SHP77 treated with DMSO at 0.1 percent for 48 hours (cell line): ENCODE results near the gene TGFB2.

Experiments used
- DNase-seq: peaks from one replicate; lab custom pipeline; 2025; lab: John Stamatoyannopoulos, UW

The TGFB2 gene

DNA sequence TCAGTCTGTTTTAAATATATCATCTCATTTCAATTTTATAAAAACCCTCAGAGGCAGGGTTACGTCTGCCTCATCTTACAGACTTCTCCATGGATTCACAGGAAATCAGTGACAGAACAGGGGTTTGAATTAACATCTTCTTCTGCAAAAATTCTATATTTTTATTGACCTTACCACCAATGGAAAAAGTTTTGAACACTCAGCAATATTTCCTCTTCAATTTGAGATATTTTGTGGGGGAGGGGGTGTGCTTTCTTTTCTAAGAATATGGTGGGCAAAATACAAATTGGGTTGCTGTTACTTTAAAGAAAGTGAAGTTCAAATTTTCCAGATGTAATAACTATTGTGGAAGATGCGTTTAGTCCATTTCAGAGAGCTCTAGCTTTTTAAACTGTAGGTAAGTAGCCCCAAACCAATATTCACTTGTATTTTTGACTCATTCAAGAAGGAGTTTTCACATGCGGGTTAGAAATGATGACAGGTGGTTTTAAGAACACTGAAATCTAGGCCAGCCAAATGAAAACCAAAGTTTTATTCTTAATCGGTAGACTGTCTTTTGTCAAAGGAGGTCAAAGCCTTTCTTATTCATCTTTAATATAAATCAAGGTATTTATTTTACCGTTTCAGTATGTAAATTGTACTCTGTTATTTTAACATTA lies 17.4 kb downstream of the TGFB2 start:
- DNase-seq, result no peak

GRCh38 chr1:218363141-218363540 lies 18.0 kb downstream of the TGFB2 start:
- no peak for DNase-seq

- peak; percentile 50 for DNase-seq
Measured at GRCh38 chr1:218364028-218364710, 19.0 kb downstream of the TGFB2 start.

DNA sequence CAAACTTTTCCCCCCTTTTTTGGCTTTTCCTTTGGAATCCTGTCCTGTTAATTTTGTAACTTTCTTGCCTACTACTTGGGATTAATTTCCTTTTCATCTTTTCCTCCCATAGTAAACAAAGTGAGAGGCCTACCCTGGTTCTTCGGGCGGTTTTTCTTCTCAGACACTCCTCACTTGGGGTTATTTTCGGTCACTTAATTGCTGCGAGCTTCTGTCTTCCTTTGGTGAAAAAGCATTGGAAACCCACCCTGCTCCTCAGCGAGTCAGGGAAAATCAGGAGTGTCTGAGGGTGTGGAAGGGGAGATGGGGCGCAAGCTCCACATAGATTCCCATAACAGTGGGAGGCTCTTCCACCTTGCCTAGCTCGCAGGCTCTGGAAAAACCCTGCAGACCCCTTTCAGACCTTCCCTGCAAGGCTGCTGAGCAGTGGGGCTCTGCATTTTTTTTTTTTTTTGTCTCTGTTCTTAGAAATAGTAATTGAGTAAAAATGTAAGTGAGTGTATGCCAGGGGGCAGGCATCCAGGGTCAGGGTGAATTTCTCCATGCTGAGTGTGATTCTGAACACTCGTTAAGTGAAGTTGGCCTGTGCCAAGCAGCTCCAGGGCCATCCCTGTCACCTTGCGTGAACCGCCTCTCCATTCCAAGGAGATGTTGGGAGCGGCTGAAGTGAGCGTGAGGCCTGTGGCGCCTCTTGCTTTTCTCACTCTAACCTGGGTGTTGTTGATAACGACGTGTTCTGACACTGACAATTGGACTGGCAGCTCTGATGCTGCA lies 20.3 kb downstream of the TGFB2 start:
- DNase-seq, result no peak

DNA sequence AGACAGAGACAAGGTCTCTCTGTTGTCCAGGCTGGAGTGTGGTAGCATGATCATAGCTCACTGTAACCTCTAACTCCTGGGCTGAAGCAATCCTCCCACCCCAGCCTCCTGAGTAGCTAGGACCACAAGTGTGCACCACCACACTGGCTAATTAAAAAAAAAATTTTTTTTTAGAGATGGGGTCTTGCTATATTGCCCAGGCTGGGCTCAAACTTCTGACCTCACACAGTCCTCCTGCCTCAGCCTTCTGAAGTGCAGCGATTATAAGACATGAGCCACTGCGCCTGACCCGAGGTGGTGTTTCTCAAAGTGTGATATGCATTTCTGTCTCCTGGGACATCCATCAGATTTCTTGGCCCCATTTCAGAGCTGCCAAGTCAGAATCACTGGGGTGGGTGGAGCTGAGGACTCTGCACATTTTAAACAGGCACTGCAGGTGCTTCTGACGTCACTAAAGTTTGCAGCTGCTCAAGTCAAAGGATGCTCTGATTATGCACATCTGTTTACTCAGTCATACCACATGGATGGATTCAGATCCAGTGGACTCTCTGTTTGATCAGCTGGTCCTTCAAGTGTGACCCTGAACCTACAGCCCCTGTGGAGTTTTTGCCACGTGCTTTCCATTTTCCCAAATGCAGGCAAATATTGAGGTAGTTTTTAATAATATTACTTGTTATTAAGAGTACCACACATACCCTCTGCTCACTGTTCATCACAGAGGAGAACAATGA lies 21.4 kb downstream of the TGFB2 start:
- DNase-seq, result peak; percentile 98

DNA sequence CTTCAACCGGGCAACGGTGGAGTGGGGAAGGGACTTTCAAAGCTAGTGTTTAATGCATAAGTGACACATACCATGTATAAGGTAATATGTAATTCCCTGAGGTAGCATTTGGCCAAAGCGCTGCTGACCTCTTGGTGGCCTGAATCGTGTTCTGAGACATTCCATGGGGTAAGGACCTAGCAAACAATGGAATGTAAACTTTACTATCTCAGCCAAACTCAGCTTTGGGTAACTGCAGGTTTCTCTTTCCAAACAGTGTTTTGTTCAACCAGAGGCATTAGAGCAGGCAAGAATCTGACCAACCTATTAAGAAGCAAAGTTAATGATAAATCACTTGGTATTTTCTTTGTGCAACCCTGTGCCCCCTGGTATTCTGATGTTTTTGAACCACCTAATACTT lies 22.0 kb downstream of the TGFB2 start:
- no peak for DNase-seq

DNA sequence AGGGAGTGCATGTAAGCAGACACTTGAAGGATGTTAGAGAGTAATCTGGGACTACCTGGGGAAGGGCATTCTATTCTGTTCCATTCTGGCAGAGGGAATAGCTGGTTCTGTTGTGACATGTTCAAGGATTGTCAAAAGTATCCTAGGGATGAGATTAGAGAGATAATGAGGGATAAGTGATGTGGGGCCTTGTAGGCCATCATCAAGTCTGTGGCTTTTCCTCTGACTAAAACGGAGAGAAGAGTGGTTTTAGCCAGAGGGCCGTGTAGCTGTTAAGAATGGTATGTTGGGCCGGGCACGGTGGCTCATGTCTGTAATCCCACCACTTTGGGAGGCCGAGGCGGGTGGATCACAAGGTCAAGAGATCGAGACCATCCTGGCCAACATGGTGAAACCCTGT lies 23.6 kb downstream of the TGFB2 start:
- DNase-seq, result no peak

DNA sequence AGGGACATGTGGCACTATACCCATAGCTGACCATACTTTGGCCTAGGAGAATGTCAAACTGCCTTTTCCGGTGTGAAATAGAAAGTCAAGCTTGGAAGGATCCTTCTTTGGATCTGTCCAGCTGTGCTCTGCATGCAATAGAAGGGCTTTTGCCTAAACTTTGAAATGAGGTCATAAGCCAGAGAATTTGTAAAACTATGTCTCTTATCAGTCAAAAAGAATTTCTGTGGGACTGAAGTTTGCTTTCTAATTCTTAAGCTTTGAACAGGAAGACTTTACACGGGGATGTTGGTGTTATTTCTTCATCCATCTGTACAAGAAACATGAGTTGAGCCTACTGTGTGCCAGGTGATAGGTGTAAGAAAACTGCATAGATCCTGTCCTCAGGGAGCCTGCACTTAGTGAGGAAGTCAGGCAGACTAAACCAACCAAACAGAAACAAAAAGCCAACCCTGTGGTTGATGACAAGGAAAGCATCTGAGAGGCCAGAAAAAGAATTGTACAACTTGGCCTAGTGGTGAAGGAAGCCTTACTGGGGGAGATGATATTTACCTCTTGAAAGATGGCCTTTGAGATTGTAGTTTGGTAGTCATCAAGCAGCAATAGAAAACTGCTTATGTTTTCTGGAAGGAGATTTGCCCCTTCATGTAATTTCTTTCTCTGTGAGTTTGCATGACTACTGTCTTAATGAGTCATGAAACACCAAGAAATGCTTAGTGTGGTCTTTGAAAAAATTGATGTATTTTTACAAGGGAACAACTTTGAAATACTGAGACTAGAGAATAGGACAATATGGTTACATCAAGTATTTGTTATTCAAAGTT lies 24.8 kb downstream of the TGFB2 start:
- DNase-seq, result no peak

DNA sequence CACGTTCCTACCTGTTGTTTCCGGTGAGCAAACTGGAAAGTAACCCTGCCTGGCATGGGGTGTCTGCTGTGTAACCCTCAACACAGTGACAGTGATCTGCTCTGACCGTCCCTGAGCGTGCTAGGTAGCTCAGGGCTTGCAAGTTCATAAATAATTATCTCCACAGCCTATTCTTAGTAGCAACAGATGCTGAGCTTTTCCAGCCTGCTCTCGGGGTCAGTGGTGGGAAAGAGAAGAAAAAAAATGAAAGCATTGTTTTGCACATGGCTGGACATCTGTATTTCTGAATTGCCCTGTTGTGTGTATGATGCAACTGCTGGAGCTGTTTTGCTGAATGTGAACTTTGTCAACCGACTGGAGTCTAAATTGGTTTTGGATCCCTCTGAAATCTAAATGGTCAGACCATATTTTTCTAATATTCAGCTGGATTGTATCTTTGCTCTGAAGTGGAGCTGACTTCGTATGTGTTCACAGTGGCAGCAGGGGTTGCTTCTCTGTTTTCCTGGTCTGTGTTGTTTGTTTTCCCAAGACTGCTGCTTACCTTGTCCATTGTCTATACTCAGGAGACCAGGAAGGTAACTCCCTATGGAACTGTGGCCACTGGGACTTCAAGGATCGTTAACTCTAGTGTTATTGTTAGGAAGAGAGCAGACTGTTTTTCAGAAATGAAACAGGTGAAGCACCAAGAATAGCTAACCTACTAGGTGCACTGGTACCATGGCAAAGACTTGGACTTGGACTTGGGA lies 27.0 kb downstream of the TGFB2 start:
- DNase-seq, result no peak

DNA sequence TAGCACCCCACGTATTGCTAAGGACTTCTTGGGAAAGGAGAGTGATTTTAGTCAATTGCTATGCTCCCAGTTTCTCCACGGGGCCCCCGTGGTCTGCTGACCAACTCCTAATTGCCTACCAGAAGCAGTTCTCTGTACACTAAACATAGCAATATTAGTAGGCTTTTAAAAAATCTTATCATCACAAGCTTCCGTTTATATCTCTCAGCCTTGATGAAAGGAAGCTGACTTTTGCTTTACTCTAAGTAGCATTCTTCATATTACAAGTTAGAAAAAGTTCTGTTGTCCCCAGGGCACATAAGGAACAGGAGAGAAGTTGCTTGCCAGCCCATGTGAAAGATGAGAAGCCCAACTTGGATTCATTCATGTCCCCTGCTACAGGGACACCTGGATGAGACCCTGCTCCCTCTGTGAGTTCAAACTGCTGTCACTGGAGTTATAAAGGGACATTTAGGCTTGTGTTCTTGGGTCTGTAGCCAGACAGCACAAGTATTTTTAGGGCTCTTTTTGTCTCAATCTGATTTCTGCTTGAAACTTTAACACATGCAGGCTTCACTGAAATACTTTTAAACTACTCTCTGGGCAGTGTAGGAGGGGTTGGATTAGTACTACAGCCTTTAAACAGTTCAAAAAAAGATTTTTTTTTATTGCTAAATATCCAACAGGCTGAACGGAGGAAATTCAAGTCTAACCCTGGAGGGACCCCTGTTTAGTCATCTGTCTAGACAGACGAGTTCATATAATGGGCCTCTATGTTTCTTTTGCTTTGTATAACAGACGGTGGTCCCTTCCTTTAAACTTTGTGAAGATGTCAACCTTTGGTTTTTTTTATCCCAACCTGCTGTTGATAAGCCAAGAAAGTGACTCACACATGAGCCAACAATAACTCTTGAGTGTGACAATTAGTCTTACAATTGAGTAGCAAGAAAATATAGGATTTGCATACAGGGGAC lies 29.5 kb downstream of the TGFB2 start:
- no peak for DNase-seq

GRCh38 chr1:218376722-218377121 lies 31.6 kb downstream of the TGFB2 start:
- no peak for DNase-seq

DNA sequence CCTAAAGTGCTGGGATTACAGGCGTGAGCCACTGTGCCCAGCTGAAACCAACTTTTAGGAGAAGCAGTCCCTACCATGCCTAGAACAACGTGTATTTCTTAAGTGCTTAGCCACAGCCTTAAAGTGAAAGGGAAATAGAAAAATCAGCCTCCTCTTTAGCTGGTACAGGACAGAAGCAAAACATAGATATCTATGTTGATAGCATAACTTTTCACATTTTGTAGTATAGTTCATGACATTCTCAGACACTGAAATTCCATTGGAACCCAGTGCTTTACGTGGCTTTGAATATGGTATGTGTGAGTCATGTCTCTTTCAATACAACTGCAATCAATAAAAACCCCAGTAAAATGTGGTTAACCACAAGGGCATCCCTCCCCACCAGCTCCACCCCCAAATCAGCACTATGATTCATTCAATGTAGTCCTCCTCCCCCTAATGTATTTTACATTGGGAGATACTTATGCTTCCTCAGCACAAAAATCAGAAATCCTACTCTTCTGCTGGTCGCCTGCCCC lies 32.1 kb downstream of the TGFB2 start:
- DNase-seq, result no peak

DNA sequence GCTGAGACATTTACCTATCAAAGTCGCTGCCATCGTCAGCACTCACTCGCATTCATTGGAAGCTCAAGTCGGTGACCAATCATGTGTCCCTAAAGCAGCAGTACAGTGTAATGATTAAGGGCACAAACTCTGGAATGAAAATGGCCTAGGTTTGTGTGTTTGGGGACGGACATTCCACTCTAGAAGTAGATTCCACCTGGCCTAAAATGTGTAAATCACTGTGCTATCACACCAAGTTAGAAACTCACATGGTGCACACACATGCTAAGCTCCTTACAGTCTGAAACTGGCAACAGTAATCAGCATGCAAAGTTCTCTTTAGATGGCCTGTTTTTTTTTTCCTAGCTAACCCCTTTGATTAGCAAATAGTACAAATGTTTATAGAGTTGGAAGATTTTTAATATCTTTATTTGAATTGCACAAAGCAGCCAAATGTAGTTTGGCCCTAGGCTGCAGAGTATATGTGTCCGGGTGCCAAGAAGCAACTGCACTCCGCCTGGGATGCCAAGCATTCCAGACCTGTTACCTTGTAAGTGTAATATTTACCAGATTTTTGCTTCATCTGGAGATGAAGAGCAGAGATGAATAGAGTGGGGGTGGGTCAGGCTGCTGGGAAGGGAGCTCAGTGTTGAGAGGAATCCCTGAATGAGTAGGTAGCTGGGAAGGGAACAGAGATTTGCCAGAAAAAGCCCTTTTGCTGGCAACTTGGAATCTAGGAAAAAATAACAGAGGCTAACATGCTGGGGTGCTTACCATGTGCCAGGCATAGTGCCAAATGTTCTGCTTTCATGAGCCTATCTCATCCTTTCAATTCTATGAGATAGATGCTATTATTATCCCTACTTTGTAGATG lies 35.2 kb downstream of the TGFB2 start:
- DNase-seq, result no peak

DNA sequence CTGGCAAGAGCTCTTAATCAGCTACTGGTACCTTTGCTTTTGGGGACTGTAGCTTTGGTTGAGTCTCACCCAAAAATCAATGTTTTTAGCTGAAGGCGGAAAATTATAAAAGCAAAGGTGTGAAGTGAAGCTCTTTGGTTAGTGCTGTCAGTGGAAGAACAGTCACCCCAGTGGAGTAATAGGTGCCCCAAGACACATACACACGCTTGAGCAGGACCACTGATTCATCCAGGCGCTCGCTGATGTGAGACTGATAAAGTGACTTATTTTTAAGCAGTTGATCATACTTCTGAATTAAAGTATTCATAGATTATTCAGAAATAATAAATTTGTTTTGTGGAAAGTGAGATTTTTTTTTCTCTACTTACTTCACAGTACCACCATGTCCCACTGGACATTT lies 37.1 kb downstream of the TGFB2 start:
- no peak for DNase-seq

- DNase-seq, result no peak
Measured at GRCh38 chr1:218383051-218383450, 37.9 kb downstream of the TGFB2 start.

DNA sequence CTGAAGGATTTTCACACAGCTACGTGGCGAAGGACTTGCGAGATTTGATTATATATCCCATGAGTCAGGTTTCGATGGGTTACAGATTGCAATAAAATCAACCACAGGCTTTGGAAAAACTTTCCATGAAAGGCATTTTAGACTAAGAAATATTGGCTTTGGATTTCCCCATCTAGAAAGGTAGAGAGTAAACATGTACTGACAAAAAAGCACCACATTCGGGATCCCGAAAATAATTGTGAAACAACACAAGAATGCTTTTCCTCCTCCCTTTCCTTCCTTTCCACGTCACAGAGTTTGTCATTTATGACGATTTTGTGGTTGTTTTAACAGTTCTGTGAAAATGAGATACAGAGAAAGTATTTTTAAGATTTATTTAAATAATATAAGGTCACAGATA lies 38.5 kb downstream of the TGFB2 start:
- no peak for DNase-seq

DNA sequence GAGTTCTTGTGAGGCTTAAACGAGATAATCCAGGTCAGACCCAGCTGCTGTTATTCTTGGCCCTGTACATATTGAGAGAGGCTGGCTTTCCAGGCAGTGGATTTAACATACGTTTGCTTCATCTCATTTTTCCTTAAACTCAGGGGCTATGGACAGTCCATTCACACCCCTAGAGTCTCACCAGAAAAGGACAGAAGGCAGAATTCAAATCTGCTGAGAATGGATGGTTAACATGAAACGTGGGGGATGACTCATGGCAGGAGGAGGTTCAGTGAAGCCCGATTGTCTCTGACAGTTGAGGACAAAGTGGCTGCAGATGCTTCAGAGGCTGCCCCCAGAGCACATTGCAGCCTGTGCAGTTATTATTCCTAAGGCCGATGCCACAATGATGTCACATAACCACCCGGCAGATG lies 39.5 kb downstream of the TGFB2 start:
- DNase-seq, result peak; percentile 95

DNA sequence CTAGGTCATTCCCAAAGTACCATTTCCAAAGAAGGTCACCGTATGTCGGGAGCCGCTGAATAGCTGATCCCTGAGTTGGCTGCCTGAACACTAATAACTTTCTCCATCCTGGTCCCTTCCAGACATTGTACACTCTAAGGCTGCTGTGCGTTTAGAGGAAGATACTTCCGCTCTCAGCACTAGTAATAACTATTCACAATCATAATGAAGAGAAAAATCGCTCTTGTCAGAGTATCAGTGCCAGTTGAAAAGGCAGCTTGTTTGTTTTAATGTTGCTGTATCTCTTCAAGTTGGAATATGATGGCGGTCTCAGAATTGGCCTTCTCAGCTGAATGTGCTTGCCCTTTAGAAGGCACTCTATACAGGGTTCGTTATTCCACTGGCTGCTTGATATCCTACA lies 43.5 kb downstream of the TGFB2 start:
- no peak for DNase-seq

DNA sequence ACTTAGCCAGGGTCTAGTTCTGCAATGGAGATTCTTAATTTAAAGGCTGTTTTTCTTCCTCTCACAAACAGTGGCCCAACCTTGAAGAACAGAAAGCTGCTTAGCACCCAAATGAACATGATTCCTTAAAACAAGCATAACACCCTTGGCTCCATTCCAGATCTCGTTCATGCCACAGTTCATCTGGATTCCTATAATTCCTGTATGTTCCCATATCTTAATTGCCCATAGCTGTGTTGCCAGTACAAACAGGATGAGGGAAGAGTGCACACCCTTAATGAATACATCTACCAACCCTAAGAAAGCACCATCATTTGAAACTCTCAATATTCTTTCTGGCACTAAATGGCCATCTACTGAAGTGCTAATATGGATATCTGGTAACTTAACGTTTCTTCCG lies 45.5 kb downstream of the TGFB2 start:
- DNase-seq, result no peak
